H9 (cell line): ENCODE results near the gene WDR36. TPM values are rescaled to one million over a fixed set of nuclear protein-coding genes. Genes with fewer than 3 reads are reported as not detected.
"Not testable (repeated sequence)": the region's sequence is repeated elsewhere in the genome, so short reads cannot be mapped to it uniquely, and the experiment has no call there.

ENCODE experiments used
- DNase-seq: peaks from one replicate; pipeline ENCODE4 v3.0.0-alpha.2; 2017
- H2AFZ ChIP-seq: one replicate; pipeline ENCODE4 v1.6.1; 2013; ENCODE audit warnings: mild to moderate bottlenecking, low read length, control low read depth, moderate library complexity
- H2AK5ac ChIP-seq: 2 replicates; pipeline ENCODE4 v1.6.1; 2013; ENCODE audit warnings: low read length, control low read depth, mixed read lengths; ENCODE audit not compliant: insufficient read length
- H2BK120ac ChIP-seq: one replicate; pipeline ENCODE4 v1.6.1; 2013; ENCODE audit warnings: low read depth, mild to moderate bottlenecking, low read length, control low read depth, inconsistent platforms; ENCODE audit not compliant: poor library complexity, severe bottlenecking
- H2BK12ac ChIP-seq: 2 replicates; pipeline ENCODE4 v1.6.1; 2013; ENCODE audit warnings: low read length, control low read depth, mixed read lengths, low read depth; ENCODE audit not compliant: insufficient read length
- H2BK15ac ChIP-seq: 2 replicates; pipeline ENCODE4 v1.6.1; 2013; ENCODE audit warnings: low read depth, low read length, control low read depth
- H2BK20ac ChIP-seq: one replicate; pipeline ENCODE4 v1.6.1; 2013; ENCODE audit warnings: low read depth, mild to moderate bottlenecking, low read length, control low read depth, inconsistent platforms; ENCODE audit not compliant: poor library complexity, severe bottlenecking
- H2BK5ac ChIP-seq: 2 replicates; pipeline ENCODE4 v1.6.1; 2013; ENCODE audit warnings: low read length, control low read depth, mixed read lengths; ENCODE audit not compliant: insufficient read length
- H3K14ac ChIP-seq: 2 replicates; pipeline ENCODE4 v1.6.1; 2013; ENCODE audit warnings: low read length, control low read depth; ENCODE audit not compliant: insufficient read depth
- H3K18ac ChIP-seq: 2 replicates; pipeline ENCODE4 v1.6.1; 2013; ENCODE audit warnings: low read depth, mild to moderate bottlenecking, mixed read lengths, low read length, control low read depth; ENCODE audit not compliant: insufficient read length
- H3K23ac ChIP-seq: 2 replicates; pipeline ENCODE4 v1.6.1; 2013; ENCODE audit warnings: low read length, control low read depth, mixed read lengths, low read depth; ENCODE audit not compliant: insufficient read length
- H3K23me2 ChIP-seq: 2 replicates; pipeline ENCODE4 v1.6.1; 2013; ENCODE audit warnings: low read depth, mild to moderate bottlenecking, mixed read lengths, low read length, control low read depth; ENCODE audit not compliant: insufficient read length, poor library complexity, severe bottlenecking
- H3K27ac ChIP-seq: 2 replicates; pipeline ENCODE4 v1.5.1; 2013; ENCODE audit warnings: low read length, control low read depth, mixed read lengths, low read depth; ENCODE audit not compliant: insufficient read length
- H3K27me3 ChIP-seq: 2 replicates; pipeline ENCODE4 v1.6.1; 2013; ENCODE audit warnings: low read length, control low read depth, inconsistent platforms; ENCODE audit not compliant: insufficient read depth
- H3K4ac ChIP-seq: 2 replicates; pipeline ENCODE4 v1.6.1; 2013; ENCODE audit warnings: low read depth, mild to moderate bottlenecking, control low read depth, inconsistent platforms, low read length, moderate library complexity
- H3K4me1 ChIP-seq: 2 replicates; pipeline ENCODE4 v1.6.1; 2013; ENCODE audit warnings: low read length, control low read depth, inconsistent platforms; ENCODE audit not compliant: insufficient read depth
- H3K4me2 ChIP-seq: 2 replicates; pipeline ENCODE4 v1.6.1; 2013; ENCODE audit warnings: low read length, control low read depth, mixed read lengths; ENCODE audit not compliant: insufficient read length, insufficient read depth
- H3K56ac ChIP-seq: 2 replicates; pipeline ENCODE4 v1.6.1; 2013; ENCODE audit warnings: low read depth, mild to moderate bottlenecking, mixed read lengths, low read length, control low read depth; ENCODE audit not compliant: insufficient read length
- H3K79me1 ChIP-seq: 2 replicates; pipeline ENCODE4 v1.6.1; 2013; ENCODE audit warnings: low read depth, mild to moderate bottlenecking, moderate library complexity, low read length, control low read depth, inconsistent platforms; ENCODE audit not compliant: insufficient read depth, poor library complexity, severe bottlenecking
- H3K79me2 ChIP-seq: 2 replicates; pipeline ENCODE4 v1.6.1; 2013; ENCODE audit warnings: low read length, control low read depth, inconsistent platforms; ENCODE audit not compliant: insufficient read depth
- H3K9ac ChIP-seq: 2 replicates; pipeline ENCODE4 v1.6.1; 2013; ENCODE audit warnings: low read length, control low read depth, mixed read lengths; ENCODE audit not compliant: insufficient read length; ENCODE audit errors: extremely low read depth
- H3K9me3 ChIP-seq: one replicate; pipeline ENCODE4 v1.6.1; 2013; ENCODE audit warnings: low read depth, low read length, inconsistent platforms; ENCODE audit not compliant: control insufficient read depth
- H3T11ph ChIP-seq: one replicate; pipeline ENCODE4 v1.6.1; 2013; ENCODE audit warnings: mild to moderate bottlenecking, low read length, control low read depth, inconsistent platforms
- H4K20me1 ChIP-seq: one replicate; pipeline ENCODE4 v1.6.1; 2013; ENCODE audit not compliant: control insufficient read depth, insufficient read length, insufficient read depth
- H4K5ac ChIP-seq: 2 replicates; pipeline ENCODE4 v1.6.1; 2013; ENCODE audit warnings: low read depth, mild to moderate bottlenecking, mixed read lengths, low read length, control low read depth; ENCODE audit not compliant: insufficient read length
- H4K8ac ChIP-seq: replicated peaks from 2 replicates; pipeline ENCODE4 v1.6.1; 2013; ENCODE audit warnings: low read length, control low read depth, mixed read lengths, low read depth; ENCODE audit not compliant: insufficient read length
- H4K91ac ChIP-seq: 2 replicates; pipeline ENCODE4 v1.6.1; 2013; ENCODE audit warnings: low read depth, mild to moderate bottlenecking, moderate library complexity, mixed read lengths, low read length, control low read depth; ENCODE audit not compliant: insufficient read length
- H3K27ac Mint-ChIP-seq, 3 experiments: 2 replicates in 2 of 3; 3 replicates in 1 of 3; pipeline ENCODE4 v1.8.0; 2020 to 2021; ENCODE audit warnings: mixed read lengths in 3 of 3, mild to moderate bottlenecking in 1 of 3, moderate library complexity in 1 of 3
- H3K27me3 Mint-ChIP-seq: 2 replicates; pipeline ENCODE4 v1.8.0; 2021; ENCODE audit warnings: low read depth, mild to moderate bottlenecking, moderate library complexity, mixed read lengths
- H3K36me3 Mint-ChIP-seq, 3 experiments: 2 replicates in 2 of 3; 3 replicates in 1 of 3; pipeline ENCODE4 v1.8.0; 2020 to 2021; ENCODE audit warnings: low read depth in 3 of 3, mixed read lengths in 3 of 3; ENCODE audit not compliant: insufficient read depth in 1 of 3
- H3K4me1 Mint-ChIP-seq, 2 experiments: 2 replicates each; pipeline ENCODE4 v1.8.0; 2020; ENCODE audit warnings: mixed read lengths in 2 of 2
- H3K4me3 Mint-ChIP-seq, 2 experiments: 2 replicates in 1 of 2; 3 replicates in 1 of 2; pipeline ENCODE4 v1.8.0; 2020 to 2021; ENCODE audit warnings: mild to moderate bottlenecking in 2 of 2, mixed read lengths in 2 of 2, moderate library complexity in 1 of 2
- H3K9me3 Mint-ChIP-seq, 2 experiments: 2 replicates in 1 of 2; 3 replicates in 1 of 2; pipeline ENCODE4 v1.8.0; 2020; ENCODE audit warnings: mild to moderate bottlenecking in 2 of 2, mixed read lengths in 2 of 2, moderate library complexity in 1 of 2
- WGBS: extraction: QIAGEN DNeasy Blood & Tissue Kit; methylation state at CpG from one replicate; pipeline ENCODE4 v1.1.7; 2013; ENCODE audit warnings: missing lambda C conversion rate, low lambda C conversion rate, mixed read lengths; ENCODE audit not compliant: insufficient read length; ENCODE audit errors: extremely low coverage; 5-methylcytosine and 5-hydroxymethylcytosine counted together
- total RNA-seq: library from RNA; stranded (reverse); gene quantifications from 2 replicates; pipeline ENCODE4 v1.2.1, GENCODE V29; 2021
- TF ChIP-seq, protein P1 (sequence below): fragments of 200-600 bp; sonication (generic); conservative IDR thresholded peaks from 3 replicates; pipeline ENCODE4 v1.8.0; 2021; ENCODE audit warnings: antibody characterized with exemption, mild to moderate bottlenecking

The WDR36 gene
- total RNA-seq, 1 experiment from 2014 or later = 42.0 TPM

DNA sequence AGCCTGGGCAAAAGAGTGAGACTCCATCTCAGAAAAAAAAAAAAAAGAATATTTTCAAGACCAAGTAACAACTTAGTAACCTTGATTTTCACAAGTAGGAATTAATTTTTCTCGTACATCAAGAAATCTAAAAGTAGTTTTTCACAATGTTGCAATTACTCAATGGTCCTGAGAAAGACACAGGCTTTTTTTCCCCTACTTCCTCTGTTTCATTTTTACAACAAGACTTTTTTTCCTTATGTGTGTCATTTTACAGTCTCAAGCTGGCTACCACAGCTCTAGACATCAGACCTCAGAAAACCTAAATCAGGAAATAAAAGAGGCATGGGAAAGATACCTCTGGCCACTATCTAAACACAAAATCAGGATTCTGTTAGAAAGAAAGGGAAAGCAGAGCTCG is 45.9 kb downstream of the WDR36 start:
- peaks cover 12 to 24% of the 10 kb centered on the region in 2 experiments for H3K4me1 Mint-ChIP-seq
- Histone ChIP-seq H3K79me2 (no peaks in the 10 kb centered on the region), H3K9me3 (no peaks in the 10 kb centered on the region), H3K79me1 (no peaks in the 10 kb centered on the region), H3K4me2 (no peak overlapping the region), H3K27me3 (no peaks in the 10 kb centered on the region), H3K9ac (no peak overlapping the region), H3K14ac (no peak overlapping the region), H2BK12ac (no peak overlapping the region), H3K23ac (no peak overlapping the region), H3K23me2 (no peaks in the 10 kb centered on the region), H3T11ph (no peak overlapping the region), H2AK5ac (no peak overlapping the region), H2BK120ac (no peak overlapping the region), H2AFZ (no peak overlapping the region), H3K4me1 (peaks cover 4% of the 10 kb centered on the region; the same call in 1 of the 2 replicates), H3K27ac (no peak overlapping the region), H3K18ac (no peak overlapping the region), H3K56ac (no peak overlapping the region), H4K5ac (no peak overlapping the region), H4K91ac (no peak overlapping the region), H4K8ac (no peak overlapping the region), H4K20me1 (no peaks in the 10 kb centered on the region), H2BK20ac (no peak overlapping the region), H3K4ac (no peak overlapping the region), H2BK5ac (no peak overlapping the region), H2BK15ac (no peak overlapping the region)
- H3K36me3 Mint-ChIP-seq = no peaks in the 10 kb centered on the region
- no CpG with 5 or more reads among the region's 2 CpGs for WGBS
- no peaks in the 10 kb centered on the region for H3K27me3 Mint-ChIP-seq
- no peak for DNase-seq
- TF ChIP-seq, protein P1, sequence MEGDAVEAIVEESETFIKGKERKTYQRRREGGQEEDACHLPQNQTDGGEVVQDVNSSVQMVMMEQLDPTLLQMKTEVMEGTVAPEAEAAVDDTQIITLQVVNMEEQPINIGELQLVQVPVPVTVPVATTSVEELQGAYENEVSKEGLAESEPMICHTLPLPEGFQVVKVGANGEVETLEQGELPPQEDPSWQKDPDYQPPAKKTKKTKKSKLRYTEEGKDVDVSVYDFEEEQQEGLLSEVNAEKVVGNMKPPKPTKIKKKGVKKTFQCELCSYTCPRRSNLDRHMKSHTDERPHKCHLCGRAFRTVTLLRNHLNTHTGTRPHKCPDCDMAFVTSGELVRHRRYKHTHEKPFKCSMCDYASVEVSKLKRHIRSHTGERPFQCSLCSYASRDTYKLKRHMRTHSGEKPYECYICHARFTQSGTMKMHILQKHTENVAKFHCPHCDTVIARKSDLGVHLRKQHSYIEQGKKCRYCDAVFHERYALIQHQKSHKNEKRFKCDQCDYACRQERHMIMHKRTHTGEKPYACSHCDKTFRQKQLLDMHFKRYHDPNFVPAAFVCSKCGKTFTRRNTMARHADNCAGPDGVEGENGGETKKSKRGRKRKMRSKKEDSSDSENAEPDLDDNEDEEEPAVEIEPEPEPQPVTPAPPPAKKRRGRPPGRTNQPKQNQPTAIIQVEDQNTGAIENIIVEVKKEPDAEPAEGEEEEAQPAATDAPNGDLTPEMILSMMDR = no peak
- no peak overlapping the region for H3K4me3 Mint-ChIP-seq
- no peaks in the 10 kb centered on the region; a peak in 1 of 5 replicates for H3K9me3 Mint-ChIP-seq
- H3K27ac Mint-ChIP-seq = no peak overlapping the region

DNA sequence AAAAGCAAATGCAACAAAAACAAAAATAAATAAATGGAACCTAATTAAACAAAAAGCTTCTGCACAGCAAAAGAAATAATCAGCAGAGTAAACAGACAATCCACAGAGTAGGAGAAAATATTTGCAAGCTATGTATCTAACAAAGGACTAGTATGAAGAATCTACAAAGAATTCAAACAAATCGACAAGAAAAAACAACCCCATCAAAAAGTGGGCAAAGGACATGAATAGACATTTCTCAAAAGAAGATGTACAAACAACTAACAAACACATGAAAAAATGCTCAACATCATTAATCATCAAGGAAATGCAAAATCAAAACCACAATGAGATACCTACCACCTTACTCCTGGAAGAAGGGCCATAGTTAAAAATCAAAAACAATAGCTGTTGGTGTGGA is 49.3 kb downstream of the WDR36 start:
- H3K23me2 ChIP-seq, H3K56ac ChIP-seq, H3K27ac Mint-ChIP-seq, H3K14ac ChIP-seq, H2AK5ac ChIP-seq, H3K9ac ChIP-seq, H3K4ac ChIP-seq, H4K20me1 ChIP-seq, H3K79me2 ChIP-seq, H4K8ac ChIP-seq, H2BK15ac ChIP-seq, H3K4me2 ChIP-seq, H3K4me1 ChIP-seq, H3K79me1 ChIP-seq, H3K27ac ChIP-seq, H3K18ac ChIP-seq, H3K27me3 ChIP-seq, H2BK5ac ChIP-seq, H3K36me3 Mint-ChIP-seq, DNase-seq, H4K91ac ChIP-seq, H3K4me3 Mint-ChIP-seq, H3K9me3 ChIP-seq, H3T11ph ChIP-seq, H2BK20ac ChIP-seq, H3K9me3 Mint-ChIP-seq, H4K5ac ChIP-seq, H3K23ac ChIP-seq, H2BK120ac ChIP-seq, H3K27me3 Mint-ChIP-seq, H2BK12ac ChIP-seq, H3K4me1 Mint-ChIP-seq, H2AFZ ChIP-seq: not testable (repeated sequence)
- WGBS = no CpG with 5 or more reads among the region's 1 CpG
